CD14-positive monocyte (primary cell): Measurements from ENCODE around the gene ABCA4. TPM values are rescaled to one million over a fixed set of nuclear protein-coding genes. Genes with fewer than 3 reads are reported as not detected.

ENCODE experiments used
- DNase-seq, 3 donors: peaks; one replicate each; pipeline ENCODE4 v3.0.0-alpha.2; 2011 to 2022
- H2AFZ ChIP-seq: 2 replicates; pipeline ENCODE4 v1.6.0; 2012; ENCODE audit warnings: mild to moderate bottlenecking, low read depth, low read length, inconsistent platforms; ENCODE audit not compliant: insufficient read depth, poor library complexity, severe bottlenecking
- H3K27ac ChIP-seq, 2 donors: 1 replicate in 1 of 2; 2 replicates in 1 of 2; pipeline ENCODE4 v1.5.1; 2012 to 2013; ENCODE audit warnings: low read length in 2 of 2, control low read depth in 1 of 2, inconsistent platforms in 1 of 2, low read depth in 1 of 2, mild to moderate bottlenecking in 1 of 2
- H3K27me3 ChIP-seq, 2 donors: one replicate each; pipeline versions ENCODE4 v1.6.0 to v1.6.1; 2011 to 2013; ENCODE audit warnings: low read length in 2 of 2; ENCODE audit not compliant: control insufficient read depth in 2 of 2, insufficient read depth in 2 of 2
- H3K36me3 ChIP-seq, 2 donors: replicated peaks in 1 of 2; 1 replicate in 1 of 2; 2 replicates in 1 of 2; pipeline versions ENCODE4 v1.5.1 to v1.6.1; 2012 to 2013; ENCODE audit warnings: low read length in 2 of 2, control low read depth in 1 of 2, inconsistent platforms in 1 of 2, mild to moderate bottlenecking in 1 of 2; ENCODE audit not compliant: insufficient read depth in 2 of 2, control insufficient read depth in 1 of 2
- H3K4me1 ChIP-seq, 2 donors: 1 replicate in 1 of 2; 2 replicates in 1 of 2; pipeline versions ENCODE4 v1.5.1 to v1.6.1; 2012 to 2013; ENCODE audit warnings: low read length in 2 of 2, control low read depth in 1 of 2, inconsistent platforms in 1 of 2, mild to moderate bottlenecking in 1 of 2, moderate library complexity in 1 of 2; ENCODE audit not compliant: insufficient read depth in 2 of 2, control insufficient read depth in 1 of 2
- H3K4me2 ChIP-seq: replicated peaks from 2 replicates; pipeline ENCODE3; 2012; ENCODE audit warnings: low read length, moderate library complexity, mild to moderate bottlenecking; ENCODE audit not compliant: poor library complexity, severe bottlenecking; ENCODE audit errors: extremely low read depth
- H3K4me3 ChIP-seq, 3 experiments: fragments of 200-600 bp in 1 of 3; sonication (generic) in 1 of 3; replicated peaks in 1 of 3; 1 replicate in 2 of 3; 2 replicates in 1 of 3; pipeline ENCODE4 v1.5.1; 2011 to 2013; ENCODE audit warnings: low read length in 3 of 3, mild to moderate bottlenecking in 3 of 3, control low read depth in 2 of 3, low read depth in 2 of 3, inconsistent platforms in 1 of 3, moderate library complexity in 1 of 3
- H3K79me2 ChIP-seq: 2 replicates; pipeline ENCODE4 v1.6.0; 2012; ENCODE audit warnings: mild to moderate bottlenecking, control low read depth, inconsistent platforms, low read length, moderate library complexity; ENCODE audit not compliant: insufficient read depth
- H3K9ac ChIP-seq: 2 replicates; pipeline ENCODE4 v1.6.0; 2017; ENCODE audit warnings: low read length, mild to moderate bottlenecking; ENCODE audit not compliant: insufficient read depth, poor library complexity, severe bottlenecking
- H3K9me3 ChIP-seq, 2 donors: replicated peaks in 1 of 2; 1 replicate in 1 of 2; 2 replicates in 1 of 2; pipeline versions ENCODE4 v1.5.1 to v1.6.1; 2012 to 2013; ENCODE audit warnings: low read length in 2 of 2, control low read depth in 1 of 2; ENCODE audit not compliant: control insufficient read depth in 1 of 2, insufficient read depth in 1 of 2
- H4K20me1 ChIP-seq: 2 replicates; pipeline ENCODE4 v1.6.0; 2012; ENCODE audit warnings: mild to moderate bottlenecking, low read length, control low read depth, moderate library complexity; ENCODE audit not compliant: insufficient read depth
- H3K27ac Mint-ChIP-seq, 7 donors: one replicate each; pipeline ENCODE4 v1.8.0; 2020; ENCODE audit warnings: mild to moderate bottlenecking in 7 of 7, mixed read lengths in 7 of 7, moderate library complexity in 6 of 7, inconsistent platforms in 2 of 7
- H3K27me3 Mint-ChIP-seq, 3 donors: one replicate each; pipeline ENCODE4 v1.8.0; 2021 to 2022; ENCODE audit warnings: low read depth in 3 of 3, mild to moderate bottlenecking in 3 of 3, mixed read lengths in 3 of 3, moderate library complexity in 3 of 3, inconsistent platforms in 1 of 3
- H3K36me3 Mint-ChIP-seq, 2 donors: one replicate each; pipeline ENCODE4 v1.8.0; 2020; ENCODE audit warnings: mixed read lengths in 2 of 2, inconsistent platforms in 1 of 2, mild to moderate bottlenecking in 1 of 2
- H3K4me1 Mint-ChIP-seq: one replicate; pipeline ENCODE4 v1.8.0; 2020; ENCODE audit warnings: mild to moderate bottlenecking, mixed read lengths
- H3K4me3 Mint-ChIP-seq, 2 donors: one replicate each; pipeline ENCODE4 v1.8.0; 2020; ENCODE audit warnings: mild to moderate bottlenecking in 2 of 2, mixed read lengths in 2 of 2, moderate library complexity in 1 of 2
- H3K9me3 Mint-ChIP-seq, 7 donors: one replicate each; pipeline ENCODE4 v1.8.0; 2020 to 2022; ENCODE audit warnings: mixed read lengths in 7 of 7, mild to moderate bottlenecking in 6 of 7, moderate library complexity in 6 of 7, inconsistent platforms in 2 of 7
- CTCF ChIP-seq: fragments of 200-600 bp; IDR thresholded peaks from one replicate; pipeline ENCODE4 v1.8.0; 2022; ENCODE audit warnings: antibody characterized with exemption, mild to moderate bottlenecking
- WGBS: methylation state at CpG from one replicate; pipeline ENCODE4 v1.1.5; 2013; ENCODE audit warnings: missing lambda C conversion rate; ENCODE audit not compliant: insufficient coverage; 5-methylcytosine and 5-hydroxymethylcytosine counted together
- intact Hi-C, 2 donors: fragments of 100-400 bp; cut with micrococcal nuclease; formaldehyde crosslinking; loops; one replicate each; pipeline versions ENCODE4 v1.15.0 to v1.15.1; 2023
- polyA plus RNA-seq, 3 donors: library from polyadenylated mRNA; depleted of rRNA in 1 of 3; unstranded in 2 of 3; stranded (reverse) in 1 of 3; fragments of 300-500 nt in 2 of 3; fragments of >200 nt in 1 of 3; fragmentation: Illumina TruSeq in 2 of 3; gene quantifications; 1 replicate in 2 of 3; 2 replicates in 1 of 3; pipeline ENCODE4 v1.2.3, GENCODE V29; 2012 to 2021

The ABCA4 gene
- polyA plus RNA-seq, 3 donors, result not detected

GRCh38 chr1:94098585-94099111, 22.3 kb downstream of the ABCA4 start:
- no peak for TF ChIP-seq CTCF
- Histone ChIP-seq H3K4me1 (peaks cover 14% of the 10 kb centered on the region in 2 donors), H2AFZ (no peak overlapping the region), H3K4me2 (no peak overlapping the region), H3K9me3 (no peaks in the 10 kb centered on the region), H3K36me3 (no peaks in the 10 kb centered on the region), H3K79me2 (no peaks in the 10 kb centered on the region), H3K27ac (no peak overlapping the region), H3K27me3 (peaks cover 8 to 87% of the 10 kb centered on the region in 2 donors), H3K4me3 (no peak overlapping the region), H3K9ac (no peak overlapping the region), H4K20me1 (no peaks in the 10 kb centered on the region)
- peaks cover 0 to 3% (median 0%) of the 10 kb centered on the region in 7 donors for H3K9me3 Mint-ChIP-seq
- no peaks in the 10 kb centered on the region for H3K36me3 Mint-ChIP-seq
- peaks cover 63 to 95% (median 75%) of the 10 kb centered on the region in 3 donors for H3K27me3 Mint-ChIP-seq
- peak overlapping the region in 1 of 7 donors; percentile 10 for H3K27ac Mint-ChIP-seq
- intact Hi-C loops, result no loop called here
- 93% methylated on average over 16 of the region's 18 CpGs for WGBS
- DNase-seq, result no peak
- H3K4me1 Mint-ChIP-seq, result peaks cover 14% of the 10 kb centered on the region
- H3K4me3 Mint-ChIP-seq, result peak overlapping the region in 1 of 2 donors; percentile 13

DNA sequence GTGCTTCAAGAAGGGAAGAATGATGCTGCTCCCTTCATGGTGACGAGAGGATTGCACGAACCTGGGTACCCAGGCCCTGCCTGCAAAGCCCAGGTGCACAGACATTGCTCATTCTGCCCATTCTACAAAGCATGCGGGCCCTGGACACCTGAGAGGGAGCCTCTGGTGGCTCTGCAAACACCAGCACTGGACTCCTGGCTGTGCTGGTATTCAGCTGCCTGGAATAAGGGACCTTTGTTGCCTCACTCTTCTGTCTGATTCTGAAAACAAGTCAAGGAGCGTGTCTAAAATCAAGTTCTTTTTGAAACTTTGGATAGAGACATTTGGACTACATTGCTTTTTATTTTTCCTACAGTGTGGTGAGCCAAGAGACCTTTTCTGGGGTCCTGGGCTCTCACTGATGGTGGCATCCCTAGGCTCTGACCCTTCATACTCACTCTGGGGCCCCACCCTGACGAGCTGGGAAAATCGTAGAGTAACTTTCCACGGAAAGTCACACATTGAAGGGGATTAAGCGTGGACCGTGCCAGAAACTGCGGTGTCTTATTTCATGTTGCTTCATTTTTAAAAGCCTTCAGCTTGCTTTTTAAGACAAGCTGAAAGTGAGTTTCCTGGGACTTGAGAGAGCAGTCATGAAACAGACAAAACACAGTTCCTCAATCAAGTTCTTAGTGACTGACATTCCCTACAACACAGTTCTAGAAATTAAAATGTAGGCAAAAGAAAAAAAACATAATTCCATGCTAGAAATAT, 24.0 kb downstream of the ABCA4 start:
- WGBS, result 96% methylated on average over 6 of the region's 10 CpGs
- Mint-ChIP-seq H3K36me3 (no peaks in the 10 kb centered on the region), H3K4me1 (peaks cover 27% of the 10 kb centered on the region), H3K27ac (no peak overlapping the region), H3K4me3 (peak overlapping the region in 1 of 2 donors; percentile 33), H3K27me3 (peaks cover 62 to 95% (median 72%) of the 10 kb centered on the region in 3 donors), H3K9me3 (peaks cover 0 to 3% (median 0%) of the 10 kb centered on the region in 7 donors)
- Histone ChIP-seq H3K27me3 (peaks cover 21 to 87% of the 10 kb centered on the region in 2 donors), H3K4me2 (no peak overlapping the region), H3K4me3 (no peak overlapping the region), H2AFZ (no peak overlapping the region), H4K20me1 (no peaks in the 10 kb centered on the region), H3K79me2 (no peaks in the 10 kb centered on the region), H3K36me3 (no peaks in the 10 kb centered on the region), H3K9me3 (no peaks in the 10 kb centered on the region), H3K9ac (no peak overlapping the region), H3K4me1 (peaks cover 19 to 20% of the 10 kb centered on the region in 2 donors), H3K27ac (no peak overlapping the region)
- DNase-seq, result peak in 1 of 3 donors; percentile 1
- intact Hi-C loops, result no loop called here
- no peak for TF ChIP-seq CTCF
